WI38 (cell line): ENCODE data around the gene STAB1.

Experiments
- H3K4me3 ChIP-seq: 2 replicates; pipeline ENCODE4 v1.5.1; 2011; ENCODE audit warnings: low read depth, mild to moderate bottlenecking, control low read depth, low read length
- CTCF ChIP-seq: IDR thresholded peaks from 2 replicates; pipeline ENCODE4 v1.5.1; 2012; ENCODE audit warnings: low read depth, mild to moderate bottlenecking, control low read depth, low read length

The STAB1 gene

DNA sequence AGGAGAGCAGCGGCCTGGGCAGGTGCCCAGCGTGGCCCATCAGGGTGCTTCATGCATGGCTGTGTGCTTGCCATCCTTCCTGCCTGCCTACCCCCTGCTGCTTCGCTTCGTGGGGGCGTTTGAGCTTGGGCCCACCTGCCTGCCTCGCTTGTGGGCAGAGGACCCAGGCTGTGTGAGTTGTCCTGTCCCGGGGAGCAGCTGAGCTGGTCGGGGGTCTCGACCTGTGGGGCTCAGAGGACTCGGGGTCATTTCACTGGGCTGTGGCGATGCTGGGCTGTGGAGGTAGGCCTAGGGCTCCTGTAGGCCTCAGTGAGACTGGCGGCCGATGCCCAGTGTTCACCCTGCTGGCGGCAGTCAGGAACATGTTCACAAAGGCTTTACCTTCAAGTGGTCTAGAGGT, 12.1 kb upstream of the STAB1 start:
- TF ChIP-seq CTCF: no peak
- no peak overlapping the region for H3K4me3 ChIP-seq

GRCh38 chr3:52483577-52484381, 11.4 kb upstream of the STAB1 start:
- no peak overlapping the region for H3K4me3 ChIP-seq
- no peak for TF ChIP-seq CTCF

DNA sequence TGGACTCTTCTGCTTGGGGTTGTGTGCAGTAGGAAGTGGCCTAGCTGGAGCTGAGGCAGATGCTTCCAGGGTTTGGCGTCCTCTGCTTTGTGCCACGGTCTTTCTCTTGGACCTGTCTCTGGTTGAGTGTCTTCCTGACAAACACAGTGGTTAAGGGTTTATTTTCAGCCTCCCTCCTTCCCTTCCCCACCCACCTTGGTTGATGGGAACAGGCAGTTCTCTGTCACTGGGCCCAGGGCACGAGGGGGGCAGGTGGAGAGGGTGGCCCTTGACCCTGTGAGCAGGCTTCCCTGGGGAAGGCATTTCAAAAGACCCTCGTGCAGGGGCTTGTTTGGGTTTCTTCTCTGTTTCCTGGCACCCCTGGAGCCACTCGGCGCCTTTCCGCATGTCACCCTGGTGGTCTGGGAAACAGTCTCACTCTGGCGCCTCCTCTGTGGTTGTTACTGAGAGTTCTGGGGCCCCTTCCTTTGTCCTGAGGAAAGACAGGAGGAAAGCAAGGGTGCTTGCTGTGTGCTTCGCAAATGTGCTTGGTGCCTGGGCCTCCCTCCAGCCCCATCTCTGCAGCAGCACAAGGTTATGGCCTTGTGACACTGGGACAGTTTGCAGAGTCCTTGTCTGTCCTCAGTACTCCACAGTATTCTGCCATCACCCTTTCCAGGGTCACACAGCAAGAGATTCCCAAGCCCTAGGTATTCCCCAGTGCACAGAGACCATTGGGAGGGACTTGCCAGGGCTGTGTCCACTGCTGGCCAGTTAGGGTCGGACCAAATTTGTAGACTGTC, 10.3 kb upstream of the STAB1 start:
- no peak for TF ChIP-seq CTCF
- no peak overlapping the region for H3K4me3 ChIP-seq

GRCh38 chr3:52487050-52487787, 7.9 kb upstream of the STAB1 start:
- no peak overlapping the region for H3K4me3 ChIP-seq
- TF ChIP-seq CTCF: no peak

DNA sequence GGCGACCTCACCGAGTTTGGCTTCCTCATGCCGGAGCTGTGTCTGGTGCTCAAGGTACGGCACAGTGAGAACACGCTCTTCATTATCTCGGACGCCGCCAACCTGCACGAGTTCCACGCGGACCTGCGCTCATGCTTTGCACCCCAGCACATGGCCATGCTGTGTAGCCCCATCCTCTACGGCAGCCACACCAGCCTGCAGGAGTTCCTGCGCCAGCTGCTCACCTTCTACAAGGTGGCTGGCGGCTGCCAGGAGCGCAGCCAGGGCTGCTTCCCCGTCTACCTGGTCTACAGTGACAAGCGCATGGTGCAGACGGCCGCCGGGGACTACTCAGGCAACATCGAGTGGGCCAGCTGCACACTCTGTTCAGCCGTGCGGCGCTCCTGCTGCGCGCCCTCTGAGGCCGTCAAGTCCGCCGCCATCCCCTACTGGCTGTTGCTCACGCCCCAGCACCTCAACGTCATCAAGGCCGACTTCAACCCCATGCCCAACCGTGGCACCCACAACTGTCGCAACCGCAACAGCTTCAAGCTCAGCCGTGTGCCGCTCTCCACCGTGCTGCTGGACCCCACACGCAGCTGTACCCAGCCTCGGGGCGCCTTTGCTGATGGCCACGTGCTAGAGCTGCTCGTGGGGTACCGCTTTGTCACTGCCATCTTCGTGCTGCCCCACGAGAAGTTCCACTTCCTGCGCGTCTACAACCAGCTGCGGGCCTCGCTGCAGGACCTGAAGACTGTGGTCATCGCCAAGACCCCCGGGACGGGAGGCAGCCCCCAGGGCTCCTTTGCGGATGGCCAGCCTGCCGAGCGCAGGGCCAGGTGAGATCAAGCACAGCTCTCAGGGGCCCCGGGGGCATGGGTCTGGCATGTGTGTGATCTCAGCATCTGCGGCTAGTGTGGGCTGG, 7.1 kb upstream of the STAB1 start:
- H3K4me3 ChIP-seq: no peak overlapping the region
- no peak for TF ChIP-seq CTCF

- no peak for TF ChIP-seq CTCF
- H3K4me3 ChIP-seq: no peak overlapping the region
Measured at GRCh38 chr3:52488746-52489145, 6.4 kb upstream of the STAB1 start.
